Measurements from ENCODE around the gene MYL7. TPM values are rescaled to one million over a fixed set of nuclear protein-coding genes. Genes with fewer than 3 reads are reported as not detected.
A peak's percentile ranks its signal among the peaks of the same experiment; 100 is the strongest.

Gene MYL7
- total RNA-seq = not detected

GRCh38 chr7:44141221-44141850 is at the start of gene MYL7:
MYL7 (minus strand) TSS chr7:44141332; CDS start chr7:44141305, 27 bp downstream.
- Mint-ChIP-seq H3K4me3 (no peak within 1 kb of the TSS), H3K27me3 (peaks cover 0 to 6% of the 10 kb centered on the region in 2 donors), H3K36me3 (no peaks in the 10 kb centered on the region), H3K9me3 (no peaks in the 10 kb centered on the region), H3K4me1 (ENCODE audit: low read depth in 2 of 2) (no peaks in the 10 kb centered on the region), H3K27ac (no peak within 1 kb of the TSS)
- DNase-seq (ENCODE audit: low spot score) (peak; percentile 6), ATAC-seq (no peak)

- DNase-seq (ENCODE audit: low spot score) = peak; percentile 29
- Mint-ChIP-seq H3K27me3 (peaks cover 23 to 25% of the 10 kb centered on the region in 2 donors), H3K4me1 (ENCODE audit: low read depth in 2 of 2) (peaks cover 0 to 6% of the 10 kb centered on the region in 2 donors), H3K27ac (no peak overlapping the region), H3K9me3 (no peaks in the 10 kb centered on the region), H3K4me3 (no peak overlapping the region), H3K36me3 (no peaks in the 10 kb centered on the region)
- ATAC-seq = no peak
These were observed 49.1 kb upstream of the MYL7 start for GRCh38 chr7:44189993-44190872.

- ATAC-seq (no peak), DNase-seq (ENCODE audit: low spot score) (peak; percentile 23)
- no peak within 1 kb of the TSS for H3K27ac Mint-ChIP-seq
- no peak within 1 kb of the TSS for H3K4me3 Mint-ChIP-seq
- no peaks in the 10 kb centered on the region for H3K9me3 Mint-ChIP-seq
- no peaks in the 10 kb centered on the region for H3K36me3 Mint-ChIP-seq
- H3K4me1 Mint-ChIP-seq (ENCODE audit: low read depth in 2 of 2) = peaks cover 0 to 6% of the 10 kb centered on the region in 2 donors
- peaks cover 23 to 25% of the 10 kb centered on the region in 2 donors for H3K27me3 Mint-ChIP-seq
These were observed 48.3 kb upstream of the MYL7 start, which contains the start of gene GCK for GRCh38 chr7:44189286-44189992. GCK (minus strand) TSS chr7:44189439; CDS start chr7:44188953, 486 bp downstream.

- Mint-ChIP-seq H3K4me1 (ENCODE audit: low read depth in 2 of 2) (peaks cover 0 to under 1% of the 10 kb centered on the region in 2 donors), H3K9me3 (no peaks in the 10 kb centered on the region), H3K36me3 (no peaks in the 10 kb centered on the region), H3K27me3 (peaks cover 21 to 27% of the 10 kb centered on the region in 2 donors), H3K4me3 (no peak overlapping the region), H3K27ac (no peak overlapping the region)
- ATAC-seq (no peak), DNase-seq (ENCODE audit: low spot score) (peak; percentile 6)
These were observed 47.5 kb upstream of the MYL7 start for GRCh38 chr7:44188480-44189225.

- DNase-seq (ENCODE audit: low spot score) (peak; percentile 28), ATAC-seq (no peak)
- Mint-ChIP-seq H3K36me3 (no peaks in the 10 kb centered on the region), H3K27me3 (peaks cover 18 to 28% of the 10 kb centered on the region in 2 donors), H3K4me1 (ENCODE audit: low read depth in 2 of 2) (no peaks in the 10 kb centered on the region), H3K9me3 (no peaks in the 10 kb centered on the region), H3K27ac (no peak overlapping the region), H3K4me3 (no peak overlapping the region)
These were observed 46.7 kb upstream of the MYL7 start for GRCh38 chr7:44187636-44188416.

GRCh38 chr7:44186736-44187135 is 45.6 kb upstream of the MYL7 start:
- H3K9me3 Mint-ChIP-seq = no peaks in the 10 kb centered on the region
- peaks cover 17 to 23% of the 10 kb centered on the region in 2 donors for H3K27me3 Mint-ChIP-seq
- ATAC-seq (no peak), DNase-seq (ENCODE audit: low spot score) (peak; percentile 10)
- H3K4me1 Mint-ChIP-seq (ENCODE audit: low read depth in 2 of 2) = no peaks in the 10 kb centered on the region
- no peak overlapping the region for H3K4me3 Mint-ChIP-seq
- H3K36me3 Mint-ChIP-seq = no peaks in the 10 kb centered on the region
- no peak overlapping the region for H3K27ac Mint-ChIP-seq

- Mint-ChIP-seq H3K4me1 (ENCODE audit: low read depth in 2 of 2) (no peaks in the 10 kb centered on the region), H3K27me3 (peaks cover 17 to 22% of the 10 kb centered on the region in 2 donors), H3K27ac (no peak overlapping the region), H3K4me3 (no peak overlapping the region), H3K9me3 (no peaks in the 10 kb centered on the region), H3K36me3 (no peaks in the 10 kb centered on the region)
- ATAC-seq = no peak
- DNase-seq (ENCODE audit: low spot score) = peak; percentile 51
These were observed 44.6 kb upstream of the MYL7 start for GRCh38 chr7:44185729-44186128.

- Mint-ChIP-seq H3K4me1 (ENCODE audit: low read depth in 2 of 2) (no peaks in the 10 kb centered on the region), H3K4me3 (no peak overlapping the region), H3K9me3 (no peaks in the 10 kb centered on the region), H3K36me3 (no peaks in the 10 kb centered on the region), H3K27ac (no peak overlapping the region), H3K27me3 (peaks cover 15 to 18% of the 10 kb centered on the region in 2 donors)
- no peak for ATAC-seq
- DNase-seq (ENCODE audit: low spot score) = peak; percentile 41
These were observed 43.8 kb upstream of the MYL7 start for GRCh38 chr7:44184873-44185446.

GRCh38 chr7:44184206-44184872 is 43.2 kb upstream of the MYL7 start:
- ATAC-seq = no peak

GRCh38 chr7:44183386-44183785 is 42.3 kb upstream of the MYL7 start:
- Mint-ChIP-seq H3K36me3 (no peaks in the 10 kb centered on the region), H3K4me1 (ENCODE audit: low read depth in 2 of 2) (no peaks in the 10 kb centered on the region), H3K4me3 (no peak overlapping the region), H3K9me3 (no peaks in the 10 kb centered on the region), H3K27me3 (peaks cover 18% of the 10 kb centered on the region in 2 donors), H3K27ac (no peak overlapping the region)
- ATAC-seq (no peak), DNase-seq (ENCODE audit: low spot score) (no peak)

More at GRCh38 chr7:44184206-44184872, 43.2 kb upstream of the MYL7 start:
- DNase-seq (ENCODE audit: low spot score) = no peak
- H3K4me3 Mint-ChIP-seq = no peak overlapping the region
- no peak overlapping the region for H3K27ac Mint-ChIP-seq
- H3K27me3 Mint-ChIP-seq = peaks cover 16 to 18% of the 10 kb centered on the region in 2 donors
- no peaks in the 10 kb centered on the region for H3K36me3 Mint-ChIP-seq
- H3K9me3 Mint-ChIP-seq = no peaks in the 10 kb centered on the region
- no peaks in the 10 kb centered on the region for H3K4me1 Mint-ChIP-seq (ENCODE audit: low read depth in 2 of 2)

GRCh38 chr7:44182827-44183226 is 41.7 kb upstream of the MYL7 start:
- H3K9me3 Mint-ChIP-seq = no peaks in the 10 kb centered on the region
- no peak overlapping the region for H3K27ac Mint-ChIP-seq
- ATAC-seq = no peak
- peaks cover 16 to 23% of the 10 kb centered on the region in 2 donors for H3K27me3 Mint-ChIP-seq
- no peaks in the 10 kb centered on the region for H3K36me3 Mint-ChIP-seq
- H3K4me1 Mint-ChIP-seq (ENCODE audit: low read depth in 2 of 2) = no peaks in the 10 kb centered on the region
- H3K4me3 Mint-ChIP-seq = no peak overlapping the region
- no peak for DNase-seq (ENCODE audit: low spot score)

GRCh38 chr7:44180631-44181030 is 39.5 kb upstream of the MYL7 start:
- ATAC-seq = no peak
- DNase-seq (ENCODE audit: low spot score) = peak; percentile 34
- H3K27ac Mint-ChIP-seq = no peak overlapping the region
- no peaks in the 10 kb centered on the region for H3K4me1 Mint-ChIP-seq (ENCODE audit: low read depth in 2 of 2)
- H3K27me3 Mint-ChIP-seq = peaks cover 14 to 29% of the 10 kb centered on the region in 2 donors
- H3K4me3 Mint-ChIP-seq = no peak overlapping the region
- no peaks in the 10 kb centered on the region for H3K36me3 Mint-ChIP-seq
- H3K9me3 Mint-ChIP-seq = no peaks in the 10 kb centered on the region
